Measurements from ENCODE around the gene TTC1.
"Not testable (repeated sequence)": the region's sequence is repeated elsewhere in the genome, so short reads cannot be mapped to it uniquely, and the experiment has no call there.

TTC1 gene

DNA sequence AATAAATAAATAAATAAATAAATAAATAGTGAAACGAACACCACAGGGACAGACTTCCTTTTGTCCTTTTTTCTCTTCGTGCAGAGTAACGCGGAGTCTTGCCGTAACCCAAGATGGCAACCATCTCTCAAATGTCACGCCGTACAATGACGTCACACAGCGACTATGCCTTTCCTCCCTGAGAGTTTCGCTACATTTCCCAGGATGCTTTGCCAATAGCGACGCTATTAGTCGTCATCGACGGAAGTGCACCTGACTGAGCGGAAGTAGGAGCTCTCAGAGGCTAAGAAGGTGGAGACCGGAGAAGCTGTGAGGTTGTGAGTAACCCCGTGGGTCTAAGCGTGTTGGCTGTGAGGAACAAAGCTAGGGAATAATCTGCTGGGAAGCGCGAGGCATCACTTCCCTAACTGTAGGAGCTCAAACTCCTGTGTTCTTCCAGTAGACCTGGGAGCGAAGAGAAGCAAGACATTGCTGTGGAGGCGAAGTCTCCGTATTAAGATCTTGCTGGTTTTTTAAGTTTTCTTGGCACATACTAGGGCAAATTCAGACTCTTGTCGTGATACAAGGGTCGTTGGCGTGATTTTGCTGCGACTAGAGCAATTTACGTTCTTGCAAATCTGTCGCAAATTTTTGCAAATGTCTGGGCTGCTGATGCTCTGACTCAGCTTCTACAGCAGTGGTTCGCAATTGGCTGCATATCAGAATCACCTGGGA, at the start of gene TTC1:
Gene TTC1 (plus strand): TSS at position 263 of the 714 bp plus-strand sequence. CDS start 1,390 bp downstream, outside the sequence.
- DNase-seq, result peak; percentile 95

GRCh38 chr5:159961176-159962160, 47.5 kb upstream of the TTC1 start:
- DNase-seq, result no peak

GRCh38 chr5:159962214-159962613, 46.7 kb upstream of the TTC1 start:
- DNase-seq, result no peak

GRCh38 chr5:159963935-159964334, 45.0 kb upstream of the TTC1 start:
- no peak for DNase-seq

GRCh38 chr5:159965031-159965837, 43.7 kb upstream of the TTC1 start:
- no peak for DNase-seq

DNA sequence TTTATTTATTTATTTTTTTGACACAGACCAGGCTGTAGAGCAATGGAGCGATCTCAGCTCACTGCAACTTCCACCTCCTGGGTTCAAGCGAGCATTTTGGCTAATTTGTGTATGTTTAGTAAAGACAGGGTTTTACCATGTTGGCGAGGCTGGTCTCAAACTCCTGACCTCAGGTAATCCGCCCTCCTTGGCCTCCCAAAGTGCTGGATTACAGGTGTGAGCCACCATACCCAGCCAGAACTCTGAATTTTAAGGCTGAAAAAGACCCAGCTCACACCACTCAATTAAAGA, 43.2 kb upstream of the TTC1 start:
- DNase-seq, result not testable (repeated sequence)

- DNase-seq, result no peak
These were observed 39.0 kb upstream of the TTC1 start for GRCh38 chr5:159969966-159970365.

GRCh38 chr5:159971038-159971437, 37.9 kb upstream of the TTC1 start:
- no peak for DNase-seq

DNA sequence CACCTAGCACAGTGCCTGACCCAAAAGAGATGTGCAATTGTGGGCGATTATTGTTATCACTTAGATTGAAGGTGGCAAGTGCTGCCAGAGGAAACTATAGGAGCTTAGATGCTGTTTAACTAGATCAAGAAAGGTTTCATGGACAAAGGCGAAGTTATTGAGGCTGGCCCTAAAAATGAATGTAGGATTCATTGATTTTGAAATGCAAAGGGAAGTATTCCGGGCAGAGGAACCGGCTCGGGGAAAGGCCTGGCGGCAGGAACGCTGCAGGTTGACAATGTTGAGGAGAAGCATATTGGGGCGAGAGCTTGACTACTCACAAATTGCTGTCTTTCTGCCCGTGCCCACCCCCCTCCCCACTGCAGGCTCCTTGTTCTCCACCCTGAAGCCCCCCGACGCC, 37.4 kb upstream of the TTC1 start:
- DNase-seq, result no peak

GRCh38 chr5:159971931-159972461, 36.9 kb upstream of the TTC1 start:
- DNase-seq, result no peak

DNA sequence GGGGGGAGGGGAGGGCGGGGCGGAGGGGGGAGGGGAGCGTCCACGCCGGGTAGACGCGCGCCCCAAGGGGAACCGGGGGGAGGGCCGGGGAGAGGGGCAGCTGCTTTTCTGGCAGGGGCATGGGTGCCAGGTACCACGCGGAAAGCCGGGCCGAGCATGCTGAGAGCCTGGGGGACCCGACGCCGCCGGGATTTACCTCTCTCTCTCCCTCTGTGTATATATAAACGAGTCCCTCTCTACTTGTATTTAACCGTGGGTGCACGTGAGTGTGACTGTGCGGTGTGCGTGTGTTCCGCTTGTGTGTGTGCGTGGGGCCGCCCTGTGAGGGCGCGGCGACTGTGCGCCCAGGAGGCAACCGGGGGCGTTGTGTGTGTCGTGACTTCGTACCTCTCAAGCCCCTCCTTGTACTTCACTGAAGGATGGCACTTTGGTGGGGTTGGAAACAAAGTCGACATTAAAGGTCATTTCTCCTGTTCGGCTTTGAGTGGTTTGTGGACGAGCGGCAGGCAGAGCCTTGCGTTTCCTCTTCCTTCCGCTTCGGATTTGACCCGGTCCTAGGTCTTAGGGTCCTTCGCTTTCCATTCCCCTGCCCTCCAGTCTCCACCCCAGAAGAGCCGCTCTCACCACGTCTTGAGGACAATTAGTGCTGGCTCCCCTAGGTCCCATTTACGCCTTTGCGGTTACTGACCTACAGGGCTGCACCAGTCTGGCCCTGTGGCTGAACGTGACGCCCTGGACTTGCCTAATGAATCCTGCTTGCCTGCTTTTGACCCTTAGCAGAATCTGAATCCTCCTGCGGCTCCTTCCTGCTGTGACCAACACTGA, 36.2 kb upstream of the TTC1 start:
- no peak for DNase-seq

- DNase-seq, result no peak
These were observed 33.4 kb upstream of the TTC1 start for GRCh38 chr5:159975462-159976019.

GRCh38 chr5:159976921-159977320, 32.0 kb upstream of the TTC1 start:
- no peak for DNase-seq

DNA sequence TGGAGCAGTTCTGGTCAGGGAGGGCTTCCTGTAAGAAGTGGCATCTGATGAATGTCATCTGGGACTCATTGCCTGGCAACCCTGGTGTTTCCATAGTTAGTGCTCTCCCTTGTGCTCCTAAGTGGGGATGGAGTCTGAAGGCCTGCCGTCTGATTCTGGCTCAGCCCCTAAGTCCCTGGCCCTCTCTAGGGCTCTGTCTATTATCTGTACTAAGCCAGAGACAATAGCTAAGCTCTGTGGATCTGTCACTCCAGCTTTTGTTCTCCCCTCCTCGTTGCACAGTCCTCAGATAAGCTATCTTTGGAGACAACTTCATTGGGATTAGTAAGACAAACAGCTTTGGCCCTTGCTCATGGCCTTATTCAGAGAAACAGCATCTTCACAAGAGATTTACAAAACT, 30.6 kb upstream of the TTC1 start:
- no peak for DNase-seq

GRCh38 chr5:159982421-159983173, 26.3 kb upstream of the TTC1 start:
- no peak for DNase-seq

GRCh38 chr5:159987031-159987674, 21.8 kb upstream of the TTC1 start:
- peak; percentile 78 for DNase-seq

- DNase-seq, result no peak
These were observed 18.4 kb upstream of the TTC1 start for GRCh38 chr5:159990506-159990905.

GRCh38 chr5:159992566-159992965, 16.4 kb upstream of the TTC1 start:
- no peak for DNase-seq

DNA sequence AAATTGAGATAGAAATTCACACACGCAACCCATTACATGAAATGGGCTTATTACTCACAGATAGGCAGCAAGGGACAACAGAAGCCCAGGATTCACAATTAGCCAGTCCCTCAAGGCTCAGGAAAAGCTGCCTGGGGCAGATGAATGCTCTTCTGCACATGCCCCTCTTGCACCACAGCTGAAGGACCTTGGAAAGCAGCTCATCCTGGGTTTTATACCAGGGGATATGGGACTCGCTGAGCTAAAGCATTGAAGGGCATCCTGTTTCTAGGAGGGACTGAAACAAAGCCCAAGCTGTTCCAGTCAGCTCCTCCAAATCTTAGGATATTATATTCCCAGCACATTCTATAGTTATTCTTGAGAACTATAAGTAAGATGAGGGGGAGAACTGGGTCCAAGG, 15.7 kb upstream of the TTC1 start:
- no peak for DNase-seq

- DNase-seq, result no peak
These were observed 13.0 kb upstream of the TTC1 start for GRCh38 chr5:159995907-159996306.

All from CD4-positive, alpha-beta T cell treated with Interleukin-6 for 4 hours (primary cell).